ENCODE measurements around the gene COLEC12.

COLEC12 gene

GRCh38 chr18:505483-506122 lies 5.1 kb upstream of the COLEC12 start:
- FAIRE-seq, result no peak

DNA sequence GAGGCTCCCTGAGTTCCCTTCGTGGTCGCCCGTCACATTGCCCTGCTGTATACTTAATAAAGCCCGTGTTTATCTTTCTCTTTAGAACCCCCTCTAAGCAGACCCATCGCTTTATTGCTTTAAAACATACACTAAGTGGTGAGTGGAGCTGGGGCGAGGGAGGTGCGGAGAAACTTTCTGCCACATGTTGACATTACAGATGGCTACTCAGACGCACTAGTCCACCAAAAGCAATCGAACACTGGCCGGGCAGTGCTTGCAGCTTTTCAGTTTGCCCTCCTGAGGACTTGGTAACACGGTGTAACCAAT lies 859 bp upstream of the COLEC12 start:
- no peak for FAIRE-seq

GRCh38 chr18:499776-500631 lies 497 bp downstream of the COLEC12 start:
- FAIRE-seq, result no peak

DNA sequence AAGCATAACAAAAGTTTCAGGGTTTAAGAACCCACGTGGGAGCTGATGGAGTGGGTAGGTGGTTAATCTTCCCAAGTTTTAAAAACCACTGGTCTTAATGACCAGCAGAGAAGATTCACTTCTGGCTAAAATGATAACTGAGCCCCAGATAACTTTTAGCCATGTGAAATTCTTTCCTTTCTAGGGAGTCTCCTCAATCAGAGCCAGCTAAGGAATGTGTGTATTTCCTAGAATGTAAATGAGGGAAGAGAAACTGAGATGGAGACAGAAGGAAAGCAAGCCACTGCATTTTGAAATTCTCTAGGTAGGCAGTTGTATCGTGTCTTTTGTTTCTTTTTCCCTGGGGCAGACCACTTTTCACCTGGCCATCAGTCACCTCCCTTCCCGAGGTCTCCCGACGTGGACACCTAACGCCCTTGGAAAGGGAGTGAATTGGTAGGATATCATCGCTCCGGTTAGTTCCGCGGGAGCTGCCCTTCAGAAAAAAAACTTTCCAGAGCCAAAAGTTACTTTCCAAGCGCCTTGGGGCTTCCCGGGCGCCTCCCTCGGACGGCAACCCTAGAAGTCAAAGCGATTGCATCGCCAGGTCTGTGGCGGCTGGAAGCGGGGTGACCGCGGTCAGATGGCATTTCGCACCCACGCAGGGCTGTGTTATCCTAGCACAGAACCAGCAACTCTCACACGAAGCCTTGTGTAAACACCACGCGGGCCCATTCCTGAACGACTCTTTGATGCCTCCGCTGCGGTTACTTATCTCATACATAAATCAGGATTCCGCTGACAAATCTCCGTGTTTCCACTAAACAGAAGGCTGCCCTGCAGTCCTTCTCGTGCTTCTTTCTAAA lies 1.3 kb downstream of the COLEC12 start:
- FAIRE-seq, result no peak

DNA sequence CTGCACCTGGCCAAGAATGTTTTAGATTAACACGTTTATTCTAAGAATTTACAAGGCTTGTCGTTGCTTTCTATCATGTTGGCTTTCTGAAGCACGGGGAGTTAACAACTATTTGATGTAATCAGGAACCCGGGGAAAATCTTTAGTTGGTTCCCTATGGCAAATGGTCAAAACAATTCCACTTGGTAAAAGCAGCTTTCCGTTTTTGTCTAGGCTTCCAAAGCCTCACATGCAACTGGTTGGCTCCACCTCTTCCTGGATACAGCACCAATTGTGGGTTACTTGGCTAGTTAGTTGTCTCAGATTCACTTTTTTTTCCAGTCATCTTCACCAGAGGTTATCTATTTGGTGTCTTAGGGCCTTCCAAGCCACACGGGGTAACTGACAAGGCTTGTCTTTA lies 2.8 kb downstream of the COLEC12 start:
- FAIRE-seq, result no peak

- no peak for FAIRE-seq
These were observed 5.0 kb downstream of the COLEC12 start for GRCh38 chr18:495452-495851.

- no peak for FAIRE-seq
These were observed 5.5 kb downstream of the COLEC12 start for GRCh38 chr18:495017-495416.

DNA sequence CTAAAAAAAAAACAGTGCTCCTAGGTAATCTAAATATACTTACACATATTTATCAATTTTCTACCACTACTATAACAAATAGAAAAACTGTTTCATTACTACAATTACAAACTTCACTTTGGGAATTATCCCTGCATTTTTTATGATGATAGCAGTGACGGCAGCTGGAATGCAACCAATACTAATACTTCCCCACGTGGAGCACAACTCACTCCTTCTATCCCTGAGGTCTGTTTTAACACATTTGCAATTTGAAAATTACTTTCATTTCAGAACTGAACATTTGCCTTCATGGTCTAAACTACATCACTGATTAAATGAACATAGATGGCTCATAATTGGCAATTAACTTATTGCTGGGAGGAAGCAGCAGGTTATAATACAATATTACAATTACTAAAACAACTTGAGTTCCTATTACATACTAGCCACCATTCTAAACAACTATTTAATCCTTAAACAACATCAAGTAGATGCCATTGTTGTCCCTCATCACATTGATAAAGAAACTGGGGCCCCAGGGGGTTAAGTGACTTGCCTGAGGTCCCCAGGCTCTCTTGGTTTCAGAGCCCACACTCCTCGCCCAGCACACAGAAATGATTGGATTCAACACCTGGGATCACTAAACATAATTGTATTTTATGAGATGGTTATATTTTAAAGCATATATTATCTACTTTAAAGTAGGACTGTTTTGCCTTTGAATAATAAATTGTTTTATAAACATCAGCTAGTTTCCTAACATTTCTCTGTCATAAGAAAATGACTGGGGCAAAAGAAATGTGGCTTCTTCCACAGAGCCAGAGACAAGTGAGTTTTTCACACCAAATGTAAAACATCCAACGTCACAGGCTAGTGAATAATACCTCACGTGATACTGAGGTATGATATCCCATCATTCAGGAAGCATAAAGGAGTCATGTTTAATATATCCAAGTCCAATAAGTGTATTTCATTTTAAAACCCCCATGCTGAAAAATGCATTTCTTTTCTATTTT lies 6.2 kb downstream of the COLEC12 start:
- FAIRE-seq, result no peak

DNA sequence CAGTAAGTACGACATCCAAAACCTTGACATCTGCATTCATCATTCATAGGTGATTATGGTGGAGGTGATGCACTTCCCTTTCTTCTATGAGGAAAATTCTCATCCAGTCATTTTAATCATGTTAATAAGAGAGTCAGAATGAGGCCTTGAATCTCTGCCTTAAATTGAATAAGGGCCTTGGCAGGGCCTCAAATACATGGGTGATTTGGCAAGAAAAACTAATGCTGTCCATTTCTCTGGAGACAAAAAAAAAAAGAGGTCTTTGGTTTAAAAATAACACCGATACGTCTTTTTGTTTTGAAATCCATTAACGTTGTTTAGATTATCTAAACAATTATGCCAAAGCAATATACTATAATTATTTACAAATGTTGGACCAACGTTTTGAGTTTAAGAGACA lies 8.1 kb downstream of the COLEC12 start:
- no peak for FAIRE-seq

GRCh38 chr18:490624-491023 lies 9.9 kb downstream of the COLEC12 start:
- FAIRE-seq, result no peak

DNA sequence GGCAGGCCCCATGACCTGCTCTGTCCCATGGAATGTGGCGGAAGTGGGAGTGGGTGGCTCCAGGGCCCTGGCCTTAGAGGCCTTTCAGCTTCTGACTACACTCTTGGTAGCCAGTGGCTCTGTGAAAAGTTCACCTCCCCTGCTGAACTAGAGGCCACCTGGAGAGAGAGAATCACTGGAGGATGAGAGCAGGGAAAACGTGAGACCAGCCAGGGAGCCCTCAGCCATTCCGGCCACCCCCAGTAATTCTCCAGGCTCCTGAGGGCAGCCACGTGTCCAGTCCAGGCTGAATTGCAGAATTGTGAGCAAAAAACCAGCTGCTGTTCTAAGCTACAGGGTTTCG lies 10.5 kb downstream of the COLEC12 start:
- no peak for FAIRE-seq

- no peak for FAIRE-seq
These were observed 11.1 kb downstream of the COLEC12 start for GRCh38 chr18:489244-490023.

GRCh38 chr18:486929-487740 lies 13.4 kb downstream of the COLEC12 start:
- no peak for FAIRE-seq

DNA sequence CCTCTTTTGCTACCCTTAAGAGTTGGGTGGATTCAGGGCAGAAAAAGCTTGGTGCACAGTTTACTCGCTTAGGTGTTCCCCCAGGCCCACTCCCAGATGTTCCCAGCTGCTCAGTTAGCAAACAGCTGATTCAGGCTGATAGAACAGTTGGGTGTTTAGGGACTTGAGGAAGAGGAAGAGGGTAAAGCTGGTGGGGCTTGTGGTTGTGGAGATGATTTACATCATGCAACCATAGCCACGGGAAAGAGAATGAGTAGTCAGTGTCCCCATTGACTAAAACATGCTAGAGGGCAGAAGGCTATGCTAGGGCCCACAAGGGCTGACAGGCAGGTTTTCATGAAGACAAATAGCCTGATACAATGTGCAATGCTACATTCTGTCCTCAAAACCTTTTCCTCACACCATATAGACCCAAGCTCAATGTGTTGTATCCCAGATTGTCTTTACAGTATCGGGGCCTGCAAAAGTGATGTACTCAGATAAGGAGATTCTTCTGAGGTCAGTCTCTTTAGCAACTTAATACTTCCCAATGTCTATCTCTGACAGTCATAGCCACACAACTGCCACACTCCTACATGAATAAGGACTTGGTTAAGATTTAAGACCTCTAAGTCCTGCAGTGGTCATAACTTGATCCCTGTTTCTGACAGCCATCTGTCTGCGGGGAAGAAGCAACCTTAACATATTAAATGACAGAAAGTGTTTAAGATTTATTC lies 15.6 kb downstream of the COLEC12 start:
- no peak for FAIRE-seq

DNA sequence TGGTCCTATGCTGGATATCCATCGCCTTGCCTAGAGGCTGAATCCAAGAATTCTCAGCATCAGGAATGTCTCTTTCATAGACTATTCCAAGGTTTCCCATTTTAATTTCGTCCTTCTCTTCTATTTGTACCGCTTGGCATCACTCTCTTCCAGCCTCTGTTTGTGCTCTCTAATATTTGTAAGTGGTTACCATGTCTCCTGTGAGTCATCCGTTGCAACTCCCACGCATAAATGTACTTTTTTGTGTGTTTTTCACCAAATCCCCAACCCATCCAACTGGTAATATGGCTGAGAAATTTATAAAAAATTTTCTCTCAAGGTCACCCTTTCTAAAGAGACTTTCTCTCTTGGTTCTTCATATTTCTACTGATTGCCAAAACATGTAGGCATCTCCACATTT lies 21.8 kb downstream of the COLEC12 start:
- no peak for FAIRE-seq

DNA sequence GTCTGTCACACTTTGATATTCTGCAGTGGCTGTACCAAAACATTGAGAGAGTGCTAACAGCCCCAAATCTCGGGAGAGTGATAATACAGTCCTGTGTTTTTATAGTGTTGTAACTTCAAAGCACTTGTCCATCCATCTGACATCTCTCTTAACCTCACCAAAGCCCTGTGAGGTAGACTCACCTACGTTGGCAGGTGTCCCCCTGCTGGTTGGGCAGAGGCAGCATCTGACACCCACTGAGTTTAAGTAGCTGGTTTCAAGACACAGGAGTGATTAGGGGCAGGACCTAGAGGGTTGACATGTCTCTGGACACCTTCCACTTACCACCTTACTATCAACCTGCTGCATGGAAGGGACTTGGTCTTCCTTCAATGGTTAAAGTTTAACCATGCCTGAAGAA lies 22.9 kb downstream of the COLEC12 start:
- FAIRE-seq, result no peak

- no peak for FAIRE-seq
These were observed 24.2 kb downstream of the COLEC12 start for GRCh38 chr18:476251-476664.

DNA sequence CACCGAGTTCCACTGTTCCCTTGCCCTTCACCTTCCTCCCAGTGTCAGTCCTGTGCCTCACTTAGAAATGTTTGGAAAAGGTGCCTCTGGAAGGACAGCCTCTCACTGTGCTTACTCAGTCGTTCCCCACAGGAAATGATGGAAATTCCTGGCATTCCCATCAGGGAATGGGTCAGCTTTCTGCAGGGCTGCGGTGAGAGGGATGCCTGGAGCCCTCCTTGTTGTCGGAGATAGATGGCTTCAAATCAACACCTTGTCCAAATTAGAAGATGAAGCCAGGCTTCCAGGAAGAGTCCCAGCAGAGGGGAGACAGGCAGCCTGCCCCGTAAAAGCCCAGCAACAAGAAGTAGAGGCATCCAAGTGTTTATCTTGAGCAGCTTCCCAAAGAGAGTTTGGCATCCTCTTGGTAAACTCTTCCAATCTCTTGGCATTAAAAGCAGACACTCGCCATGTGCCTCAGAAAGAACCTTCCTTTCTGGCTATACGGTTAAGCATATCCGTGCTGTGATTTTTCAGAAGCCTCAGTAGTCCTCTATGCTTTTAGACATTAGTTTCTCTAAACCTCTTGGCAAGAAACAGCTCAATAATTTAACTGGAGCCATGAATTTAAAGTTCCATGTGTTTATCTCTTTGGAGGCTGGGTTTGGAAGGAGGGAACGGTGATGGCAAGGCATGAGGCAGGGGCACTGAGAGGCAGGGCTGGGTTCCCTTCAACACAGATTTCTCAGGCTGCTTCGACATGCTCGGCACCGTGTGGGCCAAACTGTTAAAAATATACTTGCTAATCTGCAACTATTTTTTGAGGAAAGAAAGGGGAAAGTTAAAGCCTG lies 25.1 kb downstream of the COLEC12 start:
- FAIRE-seq, result no peak

DNA sequence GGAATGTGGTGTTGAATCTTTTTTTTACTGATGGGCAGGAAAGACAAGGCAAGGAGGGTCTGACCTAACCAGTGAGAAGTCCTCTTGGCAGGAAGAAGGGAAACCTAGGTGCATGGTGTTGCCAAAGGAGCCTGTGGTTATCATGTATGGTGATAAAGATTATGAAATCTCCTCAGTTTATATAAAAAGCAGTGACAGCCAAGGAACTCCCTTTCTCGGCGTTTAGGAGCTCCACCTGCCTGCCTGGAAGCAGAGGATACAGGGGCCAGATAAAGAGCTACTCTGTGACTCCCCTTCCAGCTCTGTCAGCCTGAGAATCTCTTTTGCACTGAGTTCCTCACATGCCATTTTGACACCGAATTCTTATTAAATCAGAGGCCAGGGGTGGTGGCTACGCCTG lies 26.1 kb downstream of the COLEC12 start:
- FAIRE-seq, result no peak

All from G401.6 (cell line).